ENCODE results near the gene GSX1.

DNA sequence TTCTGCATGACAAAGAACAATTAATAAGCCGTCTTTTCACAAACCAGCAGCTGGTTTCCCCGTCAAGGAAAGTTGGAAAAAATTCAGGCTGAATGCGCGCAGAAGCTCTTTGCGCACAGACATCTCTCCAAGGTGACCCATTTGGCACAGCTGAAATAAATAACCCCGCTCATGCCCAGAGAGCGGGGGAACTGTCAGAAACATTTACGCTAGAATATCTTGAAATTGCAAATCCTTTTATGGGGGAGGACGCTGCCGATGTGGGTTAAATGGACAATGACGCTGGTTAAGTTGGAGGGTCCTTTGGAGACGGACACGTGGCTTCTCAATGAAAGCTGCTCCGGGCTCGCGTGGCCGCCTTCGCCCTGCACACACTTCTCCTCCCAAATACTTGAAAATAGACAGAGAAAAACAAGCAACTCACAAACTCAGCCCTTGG is 30.6 kb downstream of the GSX1 start:
- TF ChIP-seq POLR2A (IDR thresholded peaks at IDR 0.05; ENCODE audit: low read length) (no peak), GATA1 (IDR thresholded peaks at IDR 0.05; ENCODE audit: low read depth, low read length) (no peak)

Data from erythroblast (primary cell).